GM15510 (cell line): ENCODE measurements around the gene ASB11.

Experiments used
- POLR2A ChIP-seq: IDR thresholded peaks from 3 replicates; pipeline ENCODE4 v1.6.1; 2011; ENCODE audit warnings: borderline replicate concordance; ENCODE audit not compliant: insufficient read length; ENCODE audit errors: extremely low read depth

ASB11 gene

DNA sequence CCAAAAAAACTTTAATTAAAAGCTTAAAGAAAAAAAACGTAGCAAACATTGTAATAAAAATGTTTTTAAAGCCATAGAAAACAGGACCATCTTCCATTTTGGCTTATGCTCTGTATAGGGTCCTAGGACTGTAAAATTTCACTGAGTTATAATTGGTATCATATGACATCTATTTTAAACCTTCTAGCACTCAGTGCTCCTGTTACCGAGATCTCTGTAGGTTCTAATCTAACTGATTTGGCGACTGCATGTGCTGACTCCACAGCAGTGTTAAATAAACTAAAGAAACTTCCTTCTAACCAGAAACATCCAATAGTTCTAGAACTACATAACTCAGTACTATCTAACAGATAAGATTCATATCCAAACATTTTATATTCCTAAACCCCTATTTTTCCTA, at the start of gene ASB11:
Gene ASB11, minus strand, starts transcription at position 132 of the 400 bp plus-strand sequence. Its CDS starts 35 bp downstream, at position 97.
- no peak for TF ChIP-seq POLR2A

- no peak for TF ChIP-seq POLR2A
These were observed 44.3 kb upstream of the ASB11 start for GRCh38 chrX:15359701-15360100.

DNA sequence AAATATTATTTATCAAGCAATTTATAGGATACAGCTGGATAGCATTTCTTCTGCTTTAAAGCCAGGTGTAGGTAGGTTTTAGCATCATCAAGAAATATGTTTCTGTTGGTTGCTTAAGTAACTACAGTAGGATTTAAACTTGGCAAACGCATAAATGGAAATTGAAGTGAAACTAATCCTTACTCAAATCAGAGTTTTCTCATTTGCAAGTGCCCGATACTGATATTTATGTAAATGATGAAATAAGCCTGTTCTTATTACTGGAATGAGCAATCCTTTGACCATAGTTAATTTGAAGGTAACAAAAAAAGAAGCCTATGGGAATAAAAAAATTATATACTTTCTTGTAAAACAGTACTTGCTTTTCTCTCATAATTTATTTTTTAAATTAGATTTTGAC, 43.1 kb upstream of the ASB11 start:
- no peak for TF ChIP-seq POLR2A

DNA sequence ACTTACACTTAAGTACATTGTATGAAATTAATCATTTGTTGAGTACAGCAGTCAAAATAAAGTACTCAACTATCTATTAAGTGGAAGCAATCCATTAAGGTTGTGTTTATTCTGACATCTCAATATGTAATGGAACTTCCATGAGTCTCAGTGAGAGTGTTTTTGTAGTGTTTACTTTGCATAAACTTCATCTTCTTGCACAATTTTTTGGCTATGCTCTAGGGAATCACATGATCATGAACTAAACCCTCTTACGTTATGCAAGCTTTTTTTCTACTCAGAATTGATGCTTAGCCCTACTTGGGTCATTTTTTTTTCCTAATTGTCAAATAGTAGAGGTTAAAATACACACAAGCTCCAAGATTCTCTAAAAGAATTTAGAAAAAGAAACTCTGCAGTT, 41.0 kb upstream of the ASB11 start:
- no peak for TF ChIP-seq POLR2A

GRCh38 chrX:15350329-15350996, 35.0 kb upstream of the ASB11 start:
- TF ChIP-seq POLR2A = no peak

GRCh38 chrX:15349046-15349445, 33.6 kb upstream of the ASB11 start:
- no peak for TF ChIP-seq POLR2A

DNA sequence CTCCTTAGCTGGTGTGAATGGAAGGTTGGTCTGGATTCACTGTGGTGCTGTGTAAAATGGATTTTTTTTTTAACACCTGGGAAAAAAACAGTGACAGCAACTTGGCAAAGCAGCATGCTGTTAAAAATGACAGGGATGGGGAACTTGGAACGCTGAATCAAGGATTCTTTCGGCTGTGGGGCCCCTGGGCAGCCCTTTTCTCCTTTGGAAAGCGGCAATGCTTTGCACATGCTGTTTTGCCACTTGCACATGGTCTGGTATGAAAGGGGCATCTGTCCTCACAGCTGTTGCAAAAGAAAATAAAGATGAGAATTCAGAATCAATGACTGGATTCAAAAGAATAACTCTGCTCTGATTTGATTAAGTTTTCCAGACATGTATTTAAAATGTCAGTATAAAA, 30.5 kb upstream of the ASB11 start:
- TF ChIP-seq POLR2A = no peak

DNA sequence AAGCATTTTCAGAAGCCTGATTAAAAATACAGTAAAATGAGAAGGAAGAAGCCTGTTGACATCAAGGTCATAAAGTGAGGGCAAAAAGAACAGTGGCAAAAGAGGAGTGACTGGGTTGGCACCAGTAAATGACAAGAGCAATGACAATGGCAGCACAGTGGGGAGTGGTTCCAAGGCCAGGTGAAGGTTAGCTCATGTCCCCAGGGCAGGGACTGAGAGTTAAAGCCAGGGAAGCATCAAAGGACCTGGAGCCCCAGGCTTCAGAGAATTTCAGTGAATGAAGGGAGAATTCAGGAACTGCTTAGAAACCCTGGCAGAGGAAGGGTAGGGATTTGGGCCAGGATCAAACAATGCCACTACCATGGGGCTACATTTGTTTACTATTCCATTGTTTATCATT, 28.7 kb upstream of the ASB11 start:
- no peak for TF ChIP-seq POLR2A

GRCh38 chrX:15343075-15343476, 27.6 kb upstream of the ASB11 start:
- TF ChIP-seq POLR2A = no peak

DNA sequence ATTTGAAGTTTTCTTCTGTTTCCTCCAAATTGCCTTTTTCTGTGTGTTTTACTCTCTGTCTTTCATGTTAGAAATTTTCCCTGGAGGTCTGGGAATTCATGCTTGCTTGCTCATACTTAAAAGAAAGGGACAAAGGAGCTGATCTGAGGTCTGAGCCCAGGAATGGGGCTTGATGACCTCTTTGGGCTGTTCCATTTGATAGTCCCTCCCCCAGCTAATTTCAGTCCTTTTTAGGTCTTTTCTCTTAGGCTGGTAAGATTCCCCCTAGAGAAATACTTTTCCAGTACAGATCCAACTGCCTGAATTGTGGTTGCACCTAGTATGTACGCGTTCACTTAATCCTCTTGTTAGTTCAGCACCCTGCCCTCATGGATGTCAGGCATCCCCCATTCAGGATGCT, 25.4 kb upstream of the ASB11 start:
- no peak for TF ChIP-seq POLR2A

DNA sequence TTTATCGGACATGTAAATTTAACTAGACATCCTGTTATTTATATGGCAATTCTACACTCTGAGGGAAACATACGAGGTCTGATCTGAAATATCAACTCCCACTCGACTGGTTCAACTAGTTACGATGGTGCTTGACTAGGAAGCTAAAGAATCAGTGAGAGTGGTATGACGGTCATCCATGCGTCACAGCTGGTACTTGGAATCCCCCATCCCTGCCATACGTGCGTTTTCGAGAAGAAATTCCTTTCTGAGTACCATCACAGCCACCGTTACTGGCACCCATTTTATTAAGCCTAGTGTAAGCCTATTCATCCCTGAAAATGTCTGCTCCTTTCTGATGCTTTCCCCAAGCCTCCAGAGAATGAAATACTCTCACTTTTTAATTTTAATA, 20.6 kb upstream of the ASB11 start:
- TF ChIP-seq POLR2A = no peak

- peak; percentile 66 for TF ChIP-seq POLR2A
These were observed 19.9 kb upstream of the ASB11 start, which contains the start of gene PIGA for GRCh38 chrX:15335135-15336022. Gene PIGA (minus strand): TSS chrX:15335523. CDS start chrX:15331930, 3,593 bp downstream.

GRCh38 chrX:15334561-15334960, 19.1 kb upstream of the ASB11 start:
- TF ChIP-seq POLR2A = no peak

GRCh38 chrX:15328821-15329220, 13.4 kb upstream of the ASB11 start:
- no peak for TF ChIP-seq POLR2A

- TF ChIP-seq POLR2A = no peak
These were observed 12.7 kb upstream of the ASB11 start for GRCh38 chrX:15328131-15328530.

DNA sequence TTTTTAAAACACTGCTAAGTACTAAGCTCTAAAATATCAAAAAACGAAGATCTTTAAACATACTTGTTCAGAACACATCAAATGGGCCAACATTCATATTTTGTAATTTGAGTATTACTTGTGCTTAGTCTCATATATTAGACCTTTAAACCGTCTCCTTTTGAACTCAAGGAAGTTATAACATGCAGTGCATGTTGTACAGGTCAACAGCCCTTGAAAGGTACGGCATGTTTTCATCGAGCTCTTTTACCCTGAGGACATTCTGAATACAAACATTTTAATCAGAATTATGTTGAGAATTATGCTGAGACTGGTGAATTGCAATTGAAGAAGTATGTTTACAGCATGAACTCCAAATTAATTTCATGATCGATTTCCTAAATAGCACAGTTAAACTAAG, 7.0 kb upstream of the ASB11 start:
- no peak for TF ChIP-seq POLR2A
